Endothelial cell of umbilical vein (primary cell): Measurements from ENCODE around the gene LHX4.

Experiments
- CTCF ChIP-seq, 2 donors: IDR thresholded peaks; 1 replicate in 1 of 2; 2 replicates in 1 of 2; pipeline ENCODE4 v1.5.1; 2011; ENCODE audit warnings: low read length in 2 of 2, mild to moderate bottlenecking in 2 of 2, moderate library complexity in 2 of 2, control low read depth in 1 of 2, inconsistent platforms in 1 of 2, low read depth in 1 of 2; ENCODE audit not compliant: insufficient read depth in 1 of 2; ENCODE audit errors: extremely low read depth in 1 of 2
- MAX ChIP-seq: IDR thresholded peaks from 2 replicates; pipeline ENCODE4 v1.6.1; 2011; ENCODE audit not compliant: insufficient read depth, insufficient read length
- POLR2A ChIP-seq: IDR thresholded peaks from 2 replicates; pipeline ENCODE4 v1.6.1; 2012; ENCODE audit warnings: low read depth, mild to moderate bottlenecking, control low read depth, low read length

GRCh38 chr1:180309338-180309737, 79.3 kb downstream of the LHX4 start:
- TF ChIP-seq POLR2A (no peak), CTCF (IDR thresholded peaks at IDR 0.05; ENCODE audit: extremely low read depth in 1 of 2, insufficient read depth in 1 of 2, low read depth in 1 of 2, low read length in 2 of 2) (no peak), MAX (no peak)
